K562 (cell line): ENCODE measurements around the gene SAMM50. TPM values are rescaled to one million over a fixed set of nuclear protein-coding genes. Genes with fewer than 3 reads are reported as not detected.
A peak's percentile ranks its signal among the peaks of the same experiment; 100 is the strongest.

ENCODE experiments used
- TAF1 ChIP-seq: IDR thresholded peaks from 2 replicates; pipeline ENCODE4 v1.6.1; 2011; ENCODE audit warnings: mild to moderate bottlenecking, low read length, moderate library complexity; ENCODE audit not compliant: insufficient read depth, control insufficient read depth, severe bottlenecking; ENCODE audit errors: extremely low read depth
- YBX1 ChIP-seq: fragments of 450-650 bp; IDR thresholded peaks from 2 replicates; pipeline ENCODE4 v1.7.1; 2016; ENCODE audit warnings: mild to moderate bottlenecking
- ZNF766 ChIP-seq: fragments of 200-800 bp; sonication (Bioruptor generic); conservative IDR thresholded peaks from 2 replicates; pipeline ENCODE4 v1.6.1; 2016; ENCODE audit warnings: missing genetic modification characterization, missing compliant biosample characterization
- polyA plus RNA-seq, 8 experiments: library from polyadenylated mRNA; depleted of rRNA in 4 of 8; stranded (reverse) in 5 of 8; unstranded in 3 of 8; fragments of >200 nt; fragmentation: Nextera tagmentation in 2 of 8; fragmentation: Illumina TruSeq in 1 of 8; extraction: Ambion mirVana in 2 of 8; extraction: Trizol in 1 of 8; gene quantifications; 2 replicates each; pipeline versions ENCODE4 v1.2.1 to v1.2.3, GENCODE V29; 2011 to 2014; ENCODE audit warnings: inconsistent platforms in 1 of 8, missing spikeins in 1 of 8
- total RNA-seq, 7 experiments: library from RNA; depleted of rRNA in 6 of 7; stranded (reverse); fragments of >200 nt in 6 of 7; fragmentation: Illumina TruSeq in 2 of 7; extraction: Trizol in 2 of 7; gene quantifications; 2 replicates each; pipeline versions ENCODE4 v1.2.1 to v1.2.3, GENCODE V29; 2011 to 2021; ENCODE audit warnings: low replicate concordance in 1 of 7
- TF ChIP-seq, protein P1 (sequence below), 3 experiments: fragments of 200-800 bp in 1 of 3; fragments of 250-450 bp in 1 of 3; fragments of 450-650 bp in 1 of 3; sonication (Bioruptor Pico) in 1 of 3; sonication (Bioruptor generic) in 1 of 3; formaldehyde crosslinking in 1 of 3; IDR thresholded peaks; 2 replicates each; pipeline versions ENCODE4 v1.6.1 to v1.8.0; 2016 to 2022; ENCODE audit warnings: mild to moderate bottlenecking in 2 of 3, missing genetic modification characterization in 2 of 3, missing compliant biosample characterization in 1 of 3, moderate library complexity in 1 of 3
- TF ChIP-seq, protein P2 (sequence below): sonication (generic); formaldehyde crosslinking; IDR thresholded peaks from 2 replicates; pipeline ENCODE4 v1.4.0; 2020; ENCODE audit warnings: mild to moderate bottlenecking, missing genetic modification reagents
- TF ChIP-seq, protein P3 (sequence below), 2 experiments: fragments of 450-650 bp in 1 of 2; sonication (generic) in 1 of 2; formaldehyde crosslinking in 1 of 2; IDR thresholded peaks; 2 replicates each; pipeline versions ENCODE4 v1.7.1 to v1.9.0; 2016 to 2022; ENCODE audit warnings: inconsistent platforms in 1 of 2, mild to moderate bottlenecking in 1 of 2, missing genetic modification reagents in 1 of 2
- TF ChIP-seq, protein P4 (sequence below): fragments of 200-800 bp; sonication (Bioruptor generic); IDR thresholded peaks from 2 replicates; pipeline ENCODE4 v1.6.1; 2017; ENCODE audit warnings: missing genetic modification characterization, missing compliant biosample characterization

The SAMM50 gene
- total and polyA plus RNA-seq, 9 of the 15 experiments (the other 6 are each of a cell fraction or from before 2014, with no cell fraction given) = 14.6 to 49.3 (median 38.1) TPM

DNA sequence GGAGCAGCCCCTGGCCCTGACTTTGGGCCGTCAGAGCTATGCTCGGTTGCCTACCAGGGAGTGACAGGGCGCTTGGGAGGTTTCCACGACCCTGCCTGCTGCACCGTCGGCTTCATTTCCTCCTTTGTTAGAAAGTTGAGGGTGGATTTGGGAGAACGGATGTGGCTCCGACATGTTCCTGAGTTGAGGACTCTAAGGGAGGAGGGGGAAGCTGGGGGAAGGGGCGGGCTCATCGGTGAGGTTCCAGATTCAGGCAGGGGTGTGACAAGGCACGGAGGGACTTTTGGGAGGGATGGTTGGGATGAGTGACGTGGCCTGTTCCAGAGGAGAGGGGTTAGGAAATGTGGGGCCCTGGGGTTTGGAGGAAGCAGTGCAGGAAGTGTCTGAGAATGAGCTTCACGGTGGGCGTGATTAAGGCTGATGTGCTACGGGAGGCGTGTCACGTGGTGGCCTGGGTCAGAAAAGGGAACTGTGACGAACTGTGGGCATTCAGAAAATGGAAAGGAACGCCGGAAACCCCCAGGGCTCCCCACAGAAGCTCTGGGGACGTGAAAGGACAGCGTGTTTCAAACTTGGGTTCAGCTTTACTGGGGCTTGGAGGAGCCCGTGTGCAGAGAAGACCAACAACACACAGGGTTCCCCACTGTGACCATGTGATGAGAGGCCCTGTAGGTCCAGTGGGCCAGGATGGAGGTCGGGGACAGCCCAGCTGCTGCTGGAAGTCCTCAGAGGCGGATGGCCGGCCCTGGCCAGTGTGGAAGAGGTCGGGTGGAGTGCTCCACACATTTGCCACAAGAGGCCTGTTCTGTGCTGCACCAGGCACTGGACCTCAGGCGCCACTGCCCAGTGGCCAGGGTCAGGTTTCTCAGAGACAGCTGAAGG is 71.6 kb downstream of the SAMM50 start (continued):
- TF ChIP-seq, protein P1, sequence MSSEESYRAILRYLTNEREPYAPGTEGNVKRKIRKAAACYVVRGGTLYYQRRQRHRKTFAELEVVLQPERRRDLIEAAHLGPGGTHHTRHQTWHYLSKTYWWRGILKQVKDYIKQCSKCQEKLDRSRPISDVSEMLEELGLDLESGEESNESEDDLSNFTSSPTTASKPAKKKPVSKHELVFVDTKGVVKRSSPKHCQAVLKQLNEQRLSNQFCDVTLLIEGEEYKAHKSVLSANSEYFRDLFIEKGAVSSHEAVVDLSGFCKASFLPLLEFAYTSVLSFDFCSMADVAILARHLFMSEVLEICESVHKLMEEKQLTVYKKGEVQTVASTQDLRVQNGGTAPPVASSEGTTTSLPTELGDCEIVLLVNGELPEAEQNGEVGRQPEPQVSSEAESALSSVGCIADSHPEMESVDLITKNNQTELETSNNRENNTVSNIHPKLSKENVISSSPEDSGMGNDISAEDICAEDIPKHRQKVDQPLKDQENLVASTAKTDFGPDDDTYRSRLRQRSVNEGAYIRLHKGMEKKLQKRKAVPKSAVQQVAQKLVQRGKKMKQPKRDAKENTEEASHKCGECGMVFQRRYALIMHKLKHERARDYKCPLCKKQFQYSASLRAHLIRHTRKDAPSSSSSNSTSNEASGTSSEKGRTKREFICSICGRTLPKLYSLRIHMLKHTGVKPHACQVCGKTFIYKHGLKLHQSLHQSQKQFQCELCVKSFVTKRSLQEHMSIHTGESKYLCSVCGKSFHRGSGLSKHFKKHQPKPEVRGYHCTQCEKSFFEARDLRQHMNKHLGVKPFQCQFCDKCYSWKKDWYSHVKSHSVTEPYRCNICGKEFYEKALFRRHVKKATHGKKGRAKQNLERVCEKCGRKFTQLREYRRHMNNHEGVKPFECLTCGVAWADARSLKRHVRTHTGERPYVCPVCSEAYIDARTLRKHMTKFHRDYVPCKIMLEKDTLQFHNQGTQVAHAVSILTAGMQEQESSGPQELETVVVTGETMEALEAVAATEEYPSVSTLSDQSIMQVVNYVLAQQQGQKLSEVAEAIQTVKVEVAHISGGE (CRISPR knock-in tag; IDR thresholded peaks at IDR 0.05) = no peak
- TF ChIP-seq, protein P2, sequence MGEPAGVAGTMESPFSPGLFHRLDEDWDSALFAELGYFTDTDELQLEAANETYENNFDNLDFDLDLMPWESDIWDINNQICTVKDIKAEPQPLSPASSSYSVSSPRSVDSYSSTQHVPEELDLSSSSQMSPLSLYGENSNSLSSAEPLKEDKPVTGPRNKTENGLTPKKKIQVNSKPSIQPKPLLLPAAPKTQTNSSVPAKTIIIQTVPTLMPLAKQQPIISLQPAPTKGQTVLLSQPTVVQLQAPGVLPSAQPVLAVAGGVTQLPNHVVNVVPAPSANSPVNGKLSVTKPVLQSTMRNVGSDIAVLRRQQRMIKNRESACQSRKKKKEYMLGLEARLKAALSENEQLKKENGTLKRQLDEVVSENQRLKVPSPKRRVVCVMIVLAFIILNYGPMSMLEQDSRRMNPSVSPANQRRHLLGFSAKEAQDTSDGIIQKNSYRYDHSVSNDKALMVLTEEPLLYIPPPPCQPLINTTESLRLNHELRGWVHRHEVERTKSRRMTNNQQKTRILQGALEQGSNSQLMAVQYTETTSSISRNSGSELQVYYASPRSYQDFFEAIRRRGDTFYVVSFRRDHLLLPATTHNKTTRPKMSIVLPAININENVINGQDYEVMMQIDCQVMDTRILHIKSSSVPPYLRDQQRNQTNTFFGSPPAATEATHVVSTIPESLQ (CRISPR knock-in tag) = no peak
- TF ChIP-seq, protein P3, sequence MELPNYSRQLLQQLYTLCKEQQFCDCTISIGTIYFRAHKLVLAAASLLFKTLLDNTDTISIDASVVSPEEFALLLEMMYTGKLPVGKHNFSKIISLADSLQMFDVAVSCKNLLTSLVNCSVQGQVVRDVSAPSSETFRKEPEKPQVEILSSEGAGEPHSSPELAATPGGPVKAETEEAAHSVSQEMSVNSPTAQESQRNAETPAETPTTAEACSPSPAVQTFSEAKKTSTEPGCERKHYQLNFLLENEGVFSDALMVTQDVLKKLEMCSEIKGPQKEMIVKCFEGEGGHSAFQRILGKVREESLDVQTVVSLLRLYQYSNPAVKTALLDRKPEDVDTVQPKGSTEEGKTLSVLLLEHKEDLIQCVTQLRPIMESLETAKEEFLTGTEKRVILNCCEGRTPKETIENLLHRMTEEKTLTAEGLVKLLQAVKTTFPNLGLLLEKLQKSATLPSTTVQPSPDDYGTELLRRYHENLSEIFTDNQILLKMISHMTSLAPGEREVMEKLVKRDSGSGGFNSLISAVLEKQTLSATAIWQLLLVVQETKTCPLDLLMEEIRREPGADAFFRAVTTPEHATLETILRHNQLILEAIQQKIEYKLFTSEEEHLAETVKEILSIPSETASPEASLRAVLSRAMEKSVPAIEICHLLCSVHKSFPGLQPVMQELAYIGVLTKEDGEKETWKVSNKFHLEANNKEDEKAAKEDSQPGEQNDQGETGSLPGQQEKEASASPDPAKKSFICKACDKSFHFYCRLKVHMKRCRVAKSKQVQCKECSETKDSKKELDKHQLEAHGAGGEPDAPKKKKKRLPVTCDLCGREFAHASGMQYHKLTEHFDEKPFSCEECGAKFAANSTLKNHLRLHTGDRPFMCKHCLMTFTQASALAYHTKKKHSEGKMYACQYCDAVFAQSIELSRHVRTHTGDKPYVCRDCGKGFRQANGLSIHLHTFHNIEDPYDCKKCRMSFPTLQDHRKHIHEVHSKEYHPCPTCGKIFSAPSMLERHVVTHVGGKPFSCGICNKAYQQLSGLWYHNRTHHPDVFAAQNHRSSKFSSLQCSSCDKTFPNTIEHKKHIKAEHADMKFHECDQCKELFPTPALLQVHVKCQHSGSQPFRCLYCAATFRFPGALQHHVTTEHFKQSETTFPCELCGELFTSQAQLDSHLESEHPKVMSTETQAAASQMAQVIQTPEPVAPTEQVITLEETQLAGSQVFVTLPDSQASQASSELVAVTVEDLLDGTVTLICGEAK (IDR thresholded peaks at IDR 0.05) = peak; percentile 15; the same call in 1 of the 2 replicates
- TF ChIP-seq, protein P3 (CRISPR knock-in tag; IDR thresholded peaks at IDR 0.05) = no peak
- TF ChIP-seq, protein P4, sequence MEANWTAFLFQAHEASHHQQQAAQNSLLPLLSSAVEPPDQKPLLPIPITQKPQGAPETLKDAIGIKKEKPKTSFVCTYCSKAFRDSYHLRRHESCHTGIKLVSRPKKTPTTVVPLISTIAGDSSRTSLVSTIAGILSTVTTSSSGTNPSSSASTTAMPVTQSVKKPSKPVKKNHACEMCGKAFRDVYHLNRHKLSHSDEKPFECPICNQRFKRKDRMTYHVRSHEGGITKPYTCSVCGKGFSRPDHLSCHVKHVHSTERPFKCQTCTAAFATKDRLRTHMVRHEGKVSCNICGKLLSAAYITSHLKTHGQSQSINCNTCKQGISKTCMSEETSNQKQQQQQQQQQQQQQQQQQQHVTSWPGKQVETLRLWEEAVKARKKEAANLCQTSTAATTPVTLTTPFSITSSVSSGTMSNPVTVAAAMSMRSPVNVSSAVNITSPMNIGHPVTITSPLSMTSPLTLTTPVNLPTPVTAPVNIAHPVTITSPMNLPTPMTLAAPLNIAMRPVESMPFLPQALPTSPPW = peak; percentile 43; the same call in 1 of the 2 replicates
- TF ChIP-seq TAF1 (peak; percentile 14), YBX1 (no peak), ZNF766 (CRISPR knock-in tag) (0 out of 2 replicates have a peak, but pooled peaks have one; percentile 28)
